ENCODE measurements around the gene ROBO2. TPM values are rescaled to one million over a fixed set of nuclear protein-coding genes. Genes with fewer than 3 reads are reported as not detected.
A peak's percentile ranks its signal among the peaks of the same experiment; 100 is the strongest.

Gene ROBO2
- total RNA-seq, 2 donors from 2014 or later = 2.5 to 2.9 TPM

- H3K9me3 ChIP-seq (ENCODE audit: control insufficient read depth, low read length) = no peaks in the 10 kb centered on the region
- H3K36me3 ChIP-seq (ENCODE audit: control insufficient read depth, insufficient read depth, low read length) = no peaks in the 10 kb centered on the region
- Mint-ChIP-seq H3K27ac (peak overlapping the region; percentile 28), H3K36me3 (ENCODE audit: low read depth) (no peaks in the 10 kb centered on the region), H3K27me3 (ENCODE audit: insufficient read depth) (no peaks in the 10 kb centered on the region), H3K9me3 (peaks cover 2% of the 10 kb centered on the region), H3K4me3 (no peak overlapping the region), H3K4me1 (peaks cover 4% of the 10 kb centered on the region)
- H3K4me3 ChIP-seq (ENCODE audit: low read length) = no peak overlapping the region
- H3K9ac ChIP-seq (ENCODE audit: extremely low read depth, low read length, poor library complexity, severe bottlenecking) = no peak overlapping the region
- H3K4me1 ChIP-seq (ENCODE audit: control insufficient read depth, insufficient read depth, low read length) = no peaks in the 10 kb centered on the region
- H3K27me3 ChIP-seq (ENCODE audit: control insufficient read depth, insufficient read depth, low read length, poor library complexity, severe bottlenecking) = no peaks in the 10 kb centered on the region
- 80 to 93% methylated on average over 1 to 3 of the region's 3 CpGs for WGBS, 2 experiments (ENCODE audit: insufficient coverage in 1 of 2, insufficient read length in 1 of 2)
- DNase-seq = no peak
- H3K27ac ChIP-seq (ENCODE audit: low read depth, low read length) = no peak overlapping the region
- no peak for TF ChIP-seq CTCF (conservative IDR thresholded peaks at IDR 0.05)
Measured at GRCh38 chr3:77468626-77469020, 428.7 kb downstream of the ROBO2 start.

GRCh38 chr3:77475507-77475906 lies 435.6 kb downstream of the ROBO2 start:
- H3K9me3 Mint-ChIP-seq = peaks cover 10% of the 10 kb centered on the region
- 0 to 48% methylated on average over 1 to 2 of the region's 2 CpGs for WGBS, 2 experiments (ENCODE audit: insufficient coverage in 1 of 2, insufficient read length in 1 of 2)
- H3K4me1 Mint-ChIP-seq = peaks cover 8% of the 10 kb centered on the region
- no peaks in the 10 kb centered on the region for H3K4me1 ChIP-seq (ENCODE audit: control insufficient read depth, insufficient read depth, low read length)
- H3K9me3 ChIP-seq (ENCODE audit: control insufficient read depth, low read length) = no peaks in the 10 kb centered on the region
- H3K27me3 Mint-ChIP-seq (ENCODE audit: insufficient read depth) = peaks cover 1% of the 10 kb centered on the region
- H3K4me3 ChIP-seq (ENCODE audit: low read length) = no peak overlapping the region
- no peak for TF ChIP-seq CTCF (conservative IDR thresholded peaks at IDR 0.05)
- no peak overlapping the region for H3K9ac ChIP-seq (ENCODE audit: extremely low read depth, low read length, poor library complexity, severe bottlenecking)
- H3K27ac Mint-ChIP-seq = no peak overlapping the region
- no peak for DNase-seq
- H3K36me3 ChIP-seq (ENCODE audit: control insufficient read depth, insufficient read depth, low read length) = no peaks in the 10 kb centered on the region
- no peaks in the 10 kb centered on the region for H3K27me3 ChIP-seq (ENCODE audit: control insufficient read depth, insufficient read depth, low read length, poor library complexity, severe bottlenecking)
- no peak overlapping the region for H3K4me3 Mint-ChIP-seq
- H3K27ac ChIP-seq (ENCODE audit: low read depth, low read length) = no peak overlapping the region
- no peaks in the 10 kb centered on the region for H3K36me3 Mint-ChIP-seq (ENCODE audit: low read depth)

GRCh38 chr3:77479021-77479420 lies 439.1 kb downstream of the ROBO2 start:
- no peak overlapping the region for H3K4me3 Mint-ChIP-seq
- Histone ChIP-seq H3K9ac (ENCODE audit: extremely low read depth, low read length, poor library complexity, severe bottlenecking) (no peak overlapping the region), H3K27ac (ENCODE audit: low read depth, low read length) (no peak overlapping the region), H3K27me3 (ENCODE audit: control insufficient read depth, insufficient read depth, low read length, poor library complexity, severe bottlenecking) (no peaks in the 10 kb centered on the region), H3K9me3 (ENCODE audit: control insufficient read depth, low read length) (no peaks in the 10 kb centered on the region), H3K4me3 (ENCODE audit: low read length) (no peak overlapping the region), H3K36me3 (ENCODE audit: control insufficient read depth, insufficient read depth, low read length) (no peaks in the 10 kb centered on the region), H3K4me1 (ENCODE audit: control insufficient read depth, insufficient read depth, low read length) (no peaks in the 10 kb centered on the region)
- H3K9me3 Mint-ChIP-seq = peaks cover 8% of the 10 kb centered on the region
- peaks cover 8% of the 10 kb centered on the region for H3K4me1 Mint-ChIP-seq
- no peaks in the 10 kb centered on the region for H3K36me3 Mint-ChIP-seq (ENCODE audit: low read depth)
- no peak for DNase-seq
- H3K27ac Mint-ChIP-seq = no peak overlapping the region
- TF ChIP-seq CTCF (conservative IDR thresholded peaks at IDR 0.05) = no peak
- H3K27me3 Mint-ChIP-seq (ENCODE audit: insufficient read depth) = no peaks in the 10 kb centered on the region
